GM12874 (cell line): ENCODE results near the gene ARNT2.

Experiments used
- CTCF ChIP-seq: IDR thresholded peaks from 2 replicates; pipeline ENCODE4 v1.5.1; 2011; ENCODE audit warnings: low read depth, mild to moderate bottlenecking, control low read depth, low read length, moderate library complexity; ENCODE audit not compliant: insufficient read depth

Gene ARNT2

DNA sequence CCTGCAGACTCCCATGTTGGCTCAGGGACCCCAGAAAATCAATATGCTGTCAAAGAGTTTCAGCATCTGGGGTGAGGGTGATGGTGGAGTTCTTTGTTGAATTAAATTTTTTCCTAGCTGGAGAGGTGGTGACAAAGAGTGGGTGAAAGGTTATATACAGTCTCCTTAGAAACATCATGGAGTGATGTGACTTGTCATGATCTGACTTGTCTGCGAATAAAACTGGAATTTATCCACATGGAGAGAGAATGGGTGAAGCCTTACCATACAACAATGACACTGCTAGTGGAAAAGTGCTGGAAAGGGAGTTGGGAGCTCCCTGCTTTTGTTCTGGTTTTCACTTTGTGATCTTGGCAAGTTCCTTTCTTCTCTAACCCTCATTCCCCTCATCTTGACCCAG is 75.0 kb downstream of the ARNT2 start:
- no peak for TF ChIP-seq CTCF

- no peak for TF ChIP-seq CTCF
Observed at GRCh38 chr15:80480171-80480811, 76.1 kb downstream of the ARNT2 start.

DNA sequence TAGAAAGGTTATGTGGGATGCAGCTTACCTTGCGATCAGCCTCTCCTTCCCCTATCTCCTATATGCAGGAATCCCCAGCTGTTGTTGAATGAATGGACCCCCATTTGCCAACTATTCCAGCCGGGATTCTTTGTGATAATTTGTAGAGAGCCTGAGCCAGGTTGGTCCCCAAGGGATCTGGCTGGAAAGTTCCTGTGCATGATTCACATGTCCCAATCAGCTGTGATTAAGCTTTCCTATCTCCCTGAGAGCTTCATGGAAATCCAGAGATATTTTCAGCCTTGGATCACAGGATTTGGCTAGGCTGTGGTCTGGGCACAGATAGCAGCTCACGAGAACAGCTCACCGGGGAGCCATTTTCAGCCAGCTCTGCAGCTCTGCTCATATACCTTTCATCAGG is 76.7 kb downstream of the ARNT2 start:
- no peak for TF ChIP-seq CTCF

- TF ChIP-seq CTCF = no peak
Observed at GRCh38 chr15:80482696-80483095, 78.5 kb downstream of the ARNT2 start.

DNA sequence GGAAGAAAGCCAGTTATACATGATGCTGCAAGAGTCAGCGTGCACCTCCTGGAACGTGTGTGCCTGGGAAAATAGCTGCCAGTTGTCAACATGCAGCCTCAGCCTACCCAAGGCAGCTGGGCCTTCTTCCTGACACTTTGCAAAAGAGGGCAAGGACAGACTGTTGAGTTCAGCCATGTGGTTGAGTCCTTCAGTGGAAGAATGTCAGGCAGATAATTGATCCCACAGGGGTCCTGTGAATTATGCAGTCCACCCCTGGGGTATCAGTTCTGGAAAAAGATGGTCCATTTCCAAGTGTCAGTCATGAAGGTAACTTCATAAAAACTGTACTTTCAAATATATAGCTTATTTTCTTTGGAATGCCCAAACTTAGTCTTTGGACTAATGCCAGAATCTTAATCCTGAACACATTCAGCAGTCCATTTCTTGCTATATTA is 79.6 kb downstream of the ARNT2 start:
- TF ChIP-seq CTCF = no peak

- no peak for TF ChIP-seq CTCF
Observed at GRCh38 chr15:80484333-80484864, 80.2 kb downstream of the ARNT2 start.

GRCh38 chr15:80485370-80486164 is 81.4 kb downstream of the ARNT2 start:
- no peak for TF ChIP-seq CTCF
